A549 (cell line): ENCODE data around the gene SYNGR2.

Source experiments
- CHD2 ChIP-seq: fragments of 150-350 bp; IDR thresholded peaks from 2 replicates; pipeline ENCODE4 v1.6.1; 2014; ENCODE audit warnings: low read length; ENCODE audit not compliant: partially characterized antibody
- CTCF ChIP-seq: fragments of >200 bp; sonication (Bioruptor Twin); formaldehyde crosslinking; IDR thresholded peaks from 3 replicates; pipeline ENCODE4 v1.5.1; 2016
- MYC ChIP-seq: IDR thresholded peaks from 2 replicates; pipeline ENCODE4 v1.6.1; 2012; ENCODE audit warnings: mild to moderate bottlenecking, inconsistent platforms, low read length, improper control_type of control experiment, borderline replicate concordance
- POLR2A ChIP-seq: IDR thresholded peaks from 2 replicates; pipeline ENCODE4 v1.6.1; 2012; ENCODE audit warnings: mild to moderate bottlenecking, low read length
- POLR2AphosphoS2 ChIP-seq: conservative IDR thresholded peaks from 2 replicates; pipeline ENCODE4 v1.6.1; 2012; ENCODE audit warnings: low read length, improper control_type of control experiment, inconsistent platforms

- TF ChIP-seq POLR2A = no peak
- no peak for TF ChIP-seq CTCF
- no peak for TF ChIP-seq POLR2AphosphoS2
- TF ChIP-seq MYC = no peak
- no peak for TF ChIP-seq CHD2
Measured at GRCh38 chr17:78121801-78122215, 46.6 kb upstream of the SYNGR2 start.
